ENCODE data around the gene MED10. TPM values are rescaled to one million over a fixed set of nuclear protein-coding genes. Genes with fewer than 3 reads are reported as not detected.
"Not testable (repeated sequence)": the region's sequence is repeated elsewhere in the genome, so short reads cannot be mapped to it uniquely, and the experiment has no call there.

Gene MED10
- total and polyA plus RNA-seq, 2 of the 4 experiments (the other 2 are of a cell fraction), result 9.1 to 60.0 TPM

DNA sequence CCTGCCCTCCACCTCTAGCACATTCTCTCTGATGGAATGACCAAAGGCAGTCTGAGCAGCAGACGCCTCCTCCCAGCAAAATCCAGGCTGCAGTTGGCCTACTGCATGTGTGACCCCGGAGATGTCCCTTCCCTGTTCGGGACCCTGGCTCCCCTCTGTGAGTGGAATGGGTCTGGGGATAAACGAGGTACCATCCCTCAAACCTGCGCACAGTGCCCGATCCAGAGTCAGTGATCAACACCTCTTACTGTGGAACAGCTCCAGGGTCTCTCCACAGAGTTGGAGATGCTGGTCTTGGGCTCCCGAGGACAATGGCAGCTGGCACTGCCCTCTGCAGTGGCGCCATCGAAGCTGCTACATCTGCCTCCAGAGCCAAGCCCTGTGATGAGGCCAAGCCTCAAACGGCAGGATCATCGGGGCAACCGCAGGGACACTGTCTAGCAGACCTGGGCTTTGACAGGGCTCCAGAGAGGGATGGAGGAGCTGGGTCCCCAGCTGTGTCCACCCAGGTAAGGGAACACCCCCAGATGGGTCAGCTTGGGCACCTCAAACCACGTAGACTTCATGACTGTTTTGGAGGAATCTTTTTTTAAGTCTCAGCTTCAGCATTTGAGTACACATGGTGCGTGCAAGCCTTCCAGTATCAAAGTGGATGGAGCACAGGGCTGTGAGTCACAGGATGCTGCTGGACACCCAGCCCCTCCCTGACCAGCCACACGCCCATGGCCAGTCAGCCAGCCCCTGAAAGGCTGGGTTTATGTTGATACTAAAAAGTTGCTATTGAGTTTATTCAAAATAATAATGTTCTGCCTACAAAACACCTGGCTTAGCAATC is 13.0 kb downstream of the MED10 start:
- ChIA-PET CTCF (no interaction called here), POLR2A (ENCODE audit: unreplicated experiment) (no interaction called here)
- in situ Hi-C loops (cut with MboI; ENCODE audit: low sequenced_read_pairs) (no loop called here), intact Hi-C loops (cut with micrococcal nuclease) (no loop called here), dilution Hi-C loops (cut with HindIII; ENCODE audit: low sequenced_read_pairs, unreplicated experiment) (no loop called here)
- Histone ChIP-seq H3K4me3 (ENCODE audit: insufficient read depth, low read depth, low read length) (no peak overlapping the region), H4K8ac (ENCODE audit: low read depth in 2 of 2, low read length in 2 of 2) (no peak overlapping the region), H2BK120ac (ENCODE audit: low read depth, low read length) (no peak overlapping the region), H3K9me3 (ENCODE audit: control insufficient read depth, insufficient read depth, low read length) (no peaks in the 10 kb centered on the region), H2AK5ac (ENCODE audit: low read depth, low read length) (no peak overlapping the region), H2BK5ac (ENCODE audit: low read depth, low read length, poor library complexity, severe bottlenecking) (no peak overlapping the region), H3K9me1 (ENCODE audit: insufficient read depth, low read length) (peaks cover 5% of the 10 kb centered on the region; the same call in 1 of the 2 replicates), H3K9ac (ENCODE audit: low read depth, low read length) (no peak overlapping the region), H4K5ac (ENCODE audit: low read depth, low read length) (no peak overlapping the region), H4K20me1 (ENCODE audit: insufficient read depth, low read length) (no peaks in the 10 kb centered on the region), H3K79me1 (ENCODE audit: low read depth in 1 of 2, low read length in 2 of 2) (no peaks in the 10 kb centered on the region), H3K4me2 (ENCODE audit: low read depth, low read length) (no peak overlapping the region), H3K36me3 (ENCODE audit: control insufficient read depth, insufficient read depth, low read length) (peaks cover 14% of the 10 kb centered on the region), H4K91ac (ENCODE audit: insufficient read depth, low read depth, low read length) (no peak overlapping the region), H3K4ac (ENCODE audit: low read depth, low read length) (no peak overlapping the region), H2BK20ac (ENCODE audit: low read depth, low read length) (no peak overlapping the region), H3K14ac (replicated peaks; ENCODE audit: low read depth, low read length) (no peak overlapping the region; the same call in 1 of the 2 replicates), H3K23ac (ENCODE audit: low read depth, low read length) (no peak overlapping the region), H3K56ac (ENCODE audit: extremely low read depth, insufficient read depth, low read length) (no peak overlapping the region), H2BK15ac (ENCODE audit: low read depth, low read length) (no peak overlapping the region), H3K18ac (ENCODE audit: low read depth, low read length) (no peak overlapping the region), H3K4me1 (ENCODE audit: control insufficient read depth, insufficient read depth, low read length) (no peaks in the 10 kb centered on the region), H3K27ac (ENCODE audit: insufficient read depth, low read length) (no peak overlapping the region), H2AFZ (replicated peaks; ENCODE audit: low read length, poor library complexity) (peak overlapping the region; percentile 17), H2AK9ac (replicated peaks; ENCODE audit: low read depth, low read length, poor library complexity) (peak overlapping the region; percentile 63), H3K27me3 (ENCODE audit: control insufficient read depth, insufficient read depth, low read length) (no peaks in the 10 kb centered on the region)
- ATAC-seq (ENCODE audit: low read depth) (peak; percentile 78), DNase-seq (peak; percentile 53)
- BruUV-seq (replicated peaks), result no TSS peak
- TF ChIP-seq MAFK (IDR thresholded peaks at IDR 0.05; ENCODE audit: low read depth, low read length) (no peak), SMC3 (IDR thresholded peaks at IDR 0.05; ENCODE audit: low read depth, low read length) (no peak), MXI1 (IDR thresholded peaks at IDR 0.05; ENCODE audit: borderline replicate concordance, low read depth, low read length) (no peak)
- TF ChIP-seq, protein P1, sequence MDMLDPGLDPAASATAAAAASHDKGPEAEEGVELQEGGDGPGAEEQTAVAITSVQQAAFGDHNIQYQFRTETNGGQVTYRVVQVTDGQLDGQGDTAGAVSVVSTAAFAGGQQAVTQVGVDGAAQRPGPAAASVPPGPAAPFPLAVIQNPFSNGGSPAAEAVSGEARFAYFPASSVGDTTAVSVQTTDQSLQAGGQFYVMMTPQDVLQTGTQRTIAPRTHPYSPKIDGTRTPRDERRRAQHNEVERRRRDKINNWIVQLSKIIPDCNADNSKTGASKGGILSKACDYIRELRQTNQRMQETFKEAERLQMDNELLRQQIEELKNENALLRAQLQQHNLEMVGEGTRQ (IDR thresholded peaks at IDR 0.05; ENCODE audit: low read depth, low read length), result no peak
- WGBS, 2 experiments (ENCODE audit: extremely low coverage in 2 of 2, insufficient read length in 1 of 2), result 80% methylated on average over 1 of the region's 15 CpGs; no CpG with 5 or more reads in 1 of the 2 experiments

DNA sequence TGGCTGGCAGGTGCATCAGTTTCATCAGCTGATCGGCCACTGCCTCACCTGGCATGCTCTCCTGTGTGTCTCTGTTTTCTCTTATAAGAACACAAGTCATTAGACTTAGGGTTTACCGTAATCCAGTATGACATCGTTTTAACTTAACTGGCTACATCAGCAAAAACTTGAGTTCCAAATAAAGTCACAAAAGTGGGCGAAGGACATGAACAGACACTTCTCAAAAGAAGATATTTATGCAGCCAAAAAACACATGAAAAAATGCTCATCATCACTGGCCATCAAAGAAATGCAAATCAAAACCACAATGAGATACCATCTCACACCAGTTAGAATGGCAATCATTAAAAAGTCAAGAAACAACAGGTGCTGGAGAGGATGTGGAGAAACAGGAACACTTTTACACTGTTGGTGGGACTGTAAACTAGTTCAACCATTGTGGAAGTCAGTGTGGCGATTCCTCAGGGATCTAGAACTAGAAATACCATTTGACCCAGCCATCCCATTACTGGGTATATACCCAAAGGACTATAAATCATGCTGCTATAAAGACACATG is 14.8 kb downstream of the MED10 start:
- in situ Hi-C loops (cut with MboI; ENCODE audit: low sequenced_read_pairs), result not testable (repeated sequence)

More for the DNA sequence above, 14.8 kb downstream of the MED10 start:
- H3K23ac ChIP-seq (ENCODE audit: low read depth, low read length); H3K4ac ChIP-seq (ENCODE audit: low read depth, low read length); H3K4me3 ChIP-seq (ENCODE audit: insufficient read depth, low read depth, low read length); DNase-seq; H4K20me1 ChIP-seq (ENCODE audit: insufficient read depth, low read length); H2AK9ac ChIP-seq (replicated peaks; ENCODE audit: low read depth, low read length, poor library complexity); H3K79me1 ChIP-seq (ENCODE audit: low read depth in 1 of 2, low read length in 2 of 2); H3K56ac ChIP-seq (ENCODE audit: extremely low read depth, insufficient read depth, low read length); H2BK20ac ChIP-seq (ENCODE audit: low read depth, low read length); H4K91ac ChIP-seq (ENCODE audit: insufficient read depth, low read depth, low read length); H3K4me1 ChIP-seq (ENCODE audit: control insufficient read depth, insufficient read depth, low read length); H4K5ac ChIP-seq (ENCODE audit: low read depth, low read length); H2BK120ac ChIP-seq (ENCODE audit: low read depth, low read length); H3K18ac ChIP-seq (ENCODE audit: low read depth, low read length); H4K8ac ChIP-seq (ENCODE audit: low read depth in 2 of 2, low read length in 2 of 2); H3K9me1 ChIP-seq (ENCODE audit: insufficient read depth, low read length); dilution Hi-C loops (cut with HindIII; ENCODE audit: low sequenced_read_pairs, unreplicated experiment); H2BK15ac ChIP-seq (ENCODE audit: low read depth, low read length); ATAC-seq (ENCODE audit: low read depth); intact Hi-C loops (cut with micrococcal nuclease); H3K14ac ChIP-seq (replicated peaks; ENCODE audit: low read depth, low read length); H2BK5ac ChIP-seq (ENCODE audit: low read depth, low read length, poor library complexity, severe bottlenecking); H3K27me3 ChIP-seq (ENCODE audit: control insufficient read depth, insufficient read depth, low read length); CTCF ChIA-PET; H3K36me3 ChIP-seq (ENCODE audit: control insufficient read depth, insufficient read depth, low read length); POLR2A ChIA-PET (ENCODE audit: unreplicated experiment); BruUV-seq (replicated peaks); H3K4me2 ChIP-seq (ENCODE audit: low read depth, low read length); H3K27ac ChIP-seq (ENCODE audit: insufficient read depth, low read length); H3K9ac ChIP-seq (ENCODE audit: low read depth, low read length); H3K9me3 ChIP-seq (ENCODE audit: control insufficient read depth, insufficient read depth, low read length); H2AK5ac ChIP-seq (ENCODE audit: low read depth, low read length); H2AFZ ChIP-seq (replicated peaks; ENCODE audit: low read length, poor library complexity): not testable (repeated sequence)
- WGBS, 2 experiments (ENCODE audit: extremely low coverage in 2 of 2, insufficient read length in 1 of 2), result 100% methylated on average over 1 of the region's 5 CpGs; no CpG with 5 or more reads in 1 of the 2 experiments

Data from IMR-90 (cell line).